H54 (cell line): Measurements from ENCODE around the gene DCAF6.
A peak's percentile ranks its signal among the peaks of the same experiment; 100 is the strongest.
"Not testable (repeated sequence)": the region's sequence is repeated elsewhere in the genome, so short reads cannot be mapped to it uniquely, and the experiment has no call there.

Experiments used
- DNase-seq: peaks from one replicate; pipeline ENCODE4 v3.0.0; 2011; ENCODE audit warnings: low spot score, mixed read lengths; ENCODE audit not compliant: insufficient read length
- FAIRE-seq: peaks from 3 replicates; lab custom pipeline; 2011; peaks lifted over from hg19 to GRCh38; lab: Jason Lieb, UNC
- POLR2A ChIP-seq: IDR thresholded peaks from 2 replicates; pipeline ENCODE4 v1.6.1; 2011; ENCODE audit warnings: low read depth, mild to moderate bottlenecking, low read length

Gene DCAF6

DNA sequence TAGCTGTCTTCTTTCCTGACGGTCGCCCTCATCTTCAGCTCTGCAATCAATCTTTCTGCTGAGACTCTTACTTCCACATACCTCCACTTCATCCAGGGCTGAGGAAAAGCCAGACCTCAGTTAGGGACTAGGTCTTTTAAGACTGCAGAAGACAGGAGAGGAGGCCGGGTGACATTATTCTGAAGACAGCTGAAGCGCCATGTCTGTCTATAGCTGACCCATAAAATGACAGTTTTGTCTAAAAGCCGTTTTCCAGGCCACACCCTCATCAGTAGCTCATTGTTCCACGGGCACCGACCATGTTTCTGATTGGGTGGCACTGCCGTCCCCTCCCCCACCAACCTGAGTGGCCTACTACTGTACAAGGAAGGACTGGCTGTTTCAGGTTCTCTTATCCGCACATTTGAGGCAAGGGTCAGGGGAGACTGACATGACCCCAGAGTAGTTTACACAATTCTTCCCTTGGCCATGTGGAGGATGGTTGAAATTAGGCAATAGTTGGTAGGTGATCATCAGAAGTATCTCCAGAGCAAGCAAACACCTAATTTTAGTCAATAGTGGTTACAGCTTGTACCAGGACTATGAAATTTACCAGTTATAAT is 22.5 kb upstream of the DCAF6 start, which contains the start of gene ADCY10:
Gene ADCY10 (minus strand): TSS at position 240 of the 602 bp plus-strand sequence. CDS start 8,994 bp downstream, outside the sequence.
- FAIRE-seq (no peak), DNase-seq (no peak)
- no peak for TF ChIP-seq POLR2A

DNA sequence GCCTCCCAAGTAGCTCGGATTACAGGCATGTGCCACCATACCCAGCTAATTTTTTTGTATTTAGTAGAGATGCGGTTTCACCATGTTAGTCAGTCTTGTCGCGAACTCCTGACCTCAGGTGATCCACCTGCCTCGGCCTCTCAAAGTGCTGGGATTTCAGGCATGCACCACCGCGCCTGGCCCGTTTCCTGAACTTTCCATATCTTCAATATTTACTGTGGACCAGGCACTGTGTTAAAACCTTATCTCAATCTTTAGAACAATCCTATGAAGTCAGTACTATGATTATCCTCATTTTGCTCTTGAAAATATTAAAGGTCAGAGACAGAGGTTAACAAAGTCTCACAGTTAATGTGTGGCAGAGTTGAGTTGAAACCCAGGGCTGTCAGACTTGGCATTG is 20.9 kb upstream of the DCAF6 start:
- no peak for TF ChIP-seq POLR2A
- no peak for FAIRE-seq

DNA sequence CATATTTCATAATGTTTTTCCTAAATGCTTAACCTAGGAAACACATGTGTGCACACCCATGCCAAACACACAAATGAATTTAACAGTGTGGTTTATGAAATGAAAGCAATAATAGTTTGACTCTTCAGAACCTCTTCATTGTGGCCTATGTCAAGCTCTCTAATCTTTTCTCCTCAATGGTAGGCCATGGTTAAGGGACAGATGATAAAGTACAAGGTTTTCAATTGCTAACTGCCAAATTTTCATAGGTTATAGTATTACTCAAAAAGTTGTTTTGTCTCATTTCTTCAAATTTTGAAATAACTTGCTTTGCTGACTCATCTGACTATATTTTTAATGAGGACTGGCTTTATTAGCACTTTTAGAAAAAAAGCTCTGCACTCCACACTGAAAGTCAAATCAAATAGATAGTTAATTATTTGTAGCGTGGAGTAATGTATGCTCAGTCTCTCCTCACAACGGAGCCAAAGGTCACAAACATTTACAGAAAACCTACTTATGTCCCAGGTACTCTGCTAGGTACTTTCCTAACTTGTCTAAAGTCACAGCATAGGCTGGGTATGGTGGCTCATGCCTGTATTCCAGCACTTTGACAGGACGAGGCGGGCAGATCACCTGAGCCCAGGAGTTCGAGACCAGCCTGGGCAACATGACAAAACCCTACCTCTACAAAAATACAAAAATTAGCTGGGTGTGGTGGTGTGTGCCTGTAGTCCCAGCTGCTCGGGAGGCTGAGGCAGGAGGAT is 19.5 kb upstream of the DCAF6 start:
- no peak for FAIRE-seq

More for the DNA sequence above, 20.9 kb upstream of the DCAF6 start:
- no peak for DNase-seq

DNA sequence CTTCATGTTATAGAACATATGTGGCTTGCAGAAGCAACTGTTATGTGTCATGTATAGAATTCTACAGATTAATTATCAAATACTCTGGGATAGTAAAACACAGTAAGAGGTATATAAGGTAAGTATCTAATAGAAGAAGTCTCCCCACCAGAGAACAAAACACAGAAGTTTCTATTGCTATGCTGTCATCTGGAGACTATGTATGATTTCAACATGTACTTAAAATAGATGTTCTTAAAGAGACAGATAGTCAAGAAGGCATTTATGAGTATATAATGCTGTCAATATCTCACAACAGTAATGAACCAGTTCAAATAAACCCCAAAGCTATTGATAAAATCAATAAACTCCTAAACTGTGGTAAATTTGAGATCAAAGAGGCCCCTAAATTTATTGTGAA is 14.5 kb upstream of the DCAF6 start:
- no peak for TF ChIP-seq POLR2A
- FAIRE-seq, result no peak
- no peak for DNase-seq

More for the DNA sequence above, 19.5 kb upstream of the DCAF6 start:
- no peak for TF ChIP-seq POLR2A
- DNase-seq, result no peak

DNA sequence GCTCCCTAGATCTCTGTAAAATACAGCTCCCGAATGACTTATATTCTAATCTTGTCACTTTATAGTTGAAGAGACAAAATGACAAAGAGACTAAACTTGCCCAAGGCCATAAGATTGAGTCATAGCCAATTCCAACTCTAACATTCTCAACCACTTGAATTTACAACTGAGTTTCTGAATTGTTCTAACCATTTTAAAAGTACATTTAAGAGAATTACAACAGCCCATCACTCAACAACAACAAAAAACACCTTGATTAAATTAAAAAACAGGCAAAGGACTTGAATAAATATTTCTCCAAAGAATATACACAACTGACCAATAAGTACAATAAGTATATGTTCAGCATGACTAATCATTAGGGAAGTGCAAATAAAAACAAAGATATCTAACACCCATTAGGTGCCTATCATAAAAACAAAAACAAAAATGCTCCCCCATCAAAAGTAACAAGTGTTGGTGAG is 13.8 kb upstream of the DCAF6 start:
- DNase-seq, result no peak
- no peak for TF ChIP-seq POLR2A
- FAIRE-seq, result peak; percentile 65

DNA sequence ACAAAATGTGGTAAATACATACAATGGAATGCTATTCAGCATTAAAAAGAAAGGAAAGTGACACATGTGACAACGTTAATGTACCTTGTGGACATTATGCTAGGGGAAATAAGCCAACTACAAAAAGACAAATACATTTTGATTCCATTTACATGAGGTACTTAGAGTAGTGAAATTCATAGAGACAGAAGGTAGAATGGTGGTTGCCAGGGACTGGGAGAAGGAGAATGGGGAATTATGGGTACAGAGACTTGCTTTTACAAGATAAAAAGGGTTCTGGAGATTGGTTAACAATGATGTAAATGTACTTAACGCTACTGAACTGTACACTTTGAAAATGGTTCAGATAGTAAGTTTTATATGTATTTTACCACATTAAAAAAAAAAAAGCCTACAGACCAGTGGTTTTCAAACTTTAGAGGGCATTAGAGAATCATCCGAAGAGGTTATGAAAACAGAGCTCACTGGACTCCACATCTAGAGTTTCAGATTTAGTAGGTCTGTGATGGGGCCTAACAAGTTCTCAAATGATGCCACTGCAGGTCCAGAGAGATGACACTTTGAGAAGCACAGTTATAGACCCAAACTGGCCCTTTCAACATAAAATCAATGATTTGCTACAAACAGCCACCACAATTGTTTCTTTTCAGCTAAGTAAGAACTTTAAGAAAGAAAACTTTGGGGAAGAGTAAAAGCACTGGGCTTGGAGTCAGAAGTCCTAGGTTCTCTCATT is 13.0 kb upstream of the DCAF6 start:
- FAIRE-seq, result peak; percentile 48
- no peak for TF ChIP-seq POLR2A
- no peak for DNase-seq

DNA sequence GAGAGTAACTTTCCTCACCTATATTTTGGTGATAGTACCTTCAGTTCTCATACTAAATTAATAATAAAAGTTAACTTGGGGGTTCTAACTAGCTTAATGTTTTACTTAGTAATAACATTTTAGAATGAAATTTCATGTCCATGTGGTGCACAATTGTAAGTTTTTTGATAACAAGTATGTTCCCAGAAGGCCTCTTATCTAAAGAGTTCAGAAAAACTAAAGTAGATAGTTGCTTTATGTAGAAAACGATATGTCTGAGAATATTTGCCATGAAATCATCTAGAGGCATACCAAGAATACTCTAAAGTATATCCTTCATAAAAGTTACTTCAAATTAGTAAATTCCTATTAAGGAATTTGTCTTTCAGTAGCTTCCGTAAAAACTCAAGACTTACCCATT is 12.4 kb upstream of the DCAF6 start:
- TF ChIP-seq POLR2A, result no peak
- FAIRE-seq (no peak), DNase-seq (no peak)

DNA sequence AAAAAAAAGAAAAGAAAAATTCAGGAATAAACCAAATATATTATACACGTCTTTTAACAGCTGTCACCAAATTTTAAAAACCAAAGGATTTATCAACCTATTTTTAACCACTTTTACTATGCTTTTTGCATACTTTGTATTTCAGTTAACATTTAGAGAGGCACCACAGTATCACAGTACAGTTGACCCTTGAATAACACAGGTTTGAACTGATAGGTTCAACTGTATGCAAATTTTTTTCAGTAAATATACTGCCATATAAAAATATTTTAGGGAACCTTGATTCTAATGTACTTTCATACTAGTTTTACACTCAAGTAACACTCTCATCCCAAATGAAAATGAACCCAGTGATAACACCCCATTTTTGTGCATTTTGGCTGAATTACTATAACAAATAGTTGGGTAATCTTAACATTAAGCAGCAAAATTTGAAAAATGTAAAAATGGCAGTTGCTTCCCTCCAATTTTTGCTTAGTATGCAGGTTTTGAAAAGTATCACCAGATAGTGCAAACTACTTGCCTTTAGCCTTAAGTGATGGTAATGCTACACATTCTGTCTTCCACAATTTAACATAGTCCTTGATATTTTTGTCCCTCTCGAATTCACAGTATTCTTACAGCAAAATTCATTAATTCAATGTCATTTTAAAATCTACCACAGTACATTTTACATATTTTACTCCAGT is 11.8 kb upstream of the DCAF6 start:
- DNase-seq, result no peak
- TF ChIP-seq POLR2A, result no peak
- FAIRE-seq, result peak; percentile 33

DNA sequence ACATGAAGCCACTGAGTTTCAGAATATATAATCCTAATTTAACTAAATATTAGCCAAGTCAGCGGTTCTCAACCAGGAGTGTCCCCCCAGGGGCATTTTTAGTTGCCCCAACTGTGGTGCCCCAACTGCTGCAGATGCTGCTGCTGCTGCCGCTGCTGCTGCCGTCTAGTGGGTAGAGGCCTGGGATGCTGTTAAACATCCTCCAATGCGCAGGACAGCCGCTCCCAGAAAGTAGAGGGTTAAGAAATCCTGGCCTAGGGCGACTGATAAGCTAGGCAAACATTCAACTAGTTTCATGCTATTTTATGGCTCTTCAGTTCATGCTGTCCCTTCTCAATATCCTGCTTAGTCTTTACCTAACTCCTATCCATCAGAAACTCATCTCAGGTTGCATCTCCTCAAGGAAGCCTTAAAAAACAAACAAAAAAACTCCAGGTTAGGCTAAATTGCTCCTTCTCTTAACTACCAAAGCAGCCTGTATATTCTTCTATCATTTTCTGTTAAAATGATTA is 9.9 kb upstream of the DCAF6 start:
- FAIRE-seq, result no peak
- TF ChIP-seq POLR2A, result no peak
- no peak for DNase-seq

DNA sequence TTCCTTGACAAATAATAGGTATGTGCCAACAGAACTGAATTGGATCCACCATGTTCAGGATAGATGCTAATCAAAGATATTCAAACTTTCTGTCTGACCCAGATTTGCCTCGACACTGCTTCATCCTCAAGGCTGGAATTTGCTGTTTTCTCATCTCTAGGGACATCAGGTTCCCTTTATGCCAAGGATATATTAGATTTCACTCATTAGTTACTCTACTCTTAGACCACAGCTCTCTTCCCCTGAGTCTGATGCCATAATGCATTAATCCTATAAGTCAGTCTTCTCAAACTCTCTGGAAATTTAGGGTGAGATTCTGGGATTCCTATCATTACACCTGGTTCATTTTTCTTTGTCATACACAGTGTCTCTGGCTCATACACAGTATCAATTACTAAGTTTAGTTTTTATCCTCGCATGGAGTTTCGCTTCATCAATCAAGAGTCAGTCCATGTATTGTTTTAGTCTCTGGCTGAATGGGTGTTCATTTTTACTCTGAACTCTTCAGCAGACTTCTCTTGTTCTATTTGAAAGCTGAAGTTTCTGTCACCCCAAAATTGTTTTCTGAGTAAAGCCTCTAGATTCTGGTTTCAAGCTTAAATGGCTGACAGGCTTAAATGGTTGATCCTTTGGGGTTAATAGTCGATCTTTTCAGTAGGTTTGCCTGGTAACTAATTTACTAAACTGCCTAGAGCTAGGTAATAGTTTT is 9.3 kb upstream of the DCAF6 start:
- DNase-seq (no peak), FAIRE-seq (peak; percentile 50)
- no peak for TF ChIP-seq POLR2A

DNA sequence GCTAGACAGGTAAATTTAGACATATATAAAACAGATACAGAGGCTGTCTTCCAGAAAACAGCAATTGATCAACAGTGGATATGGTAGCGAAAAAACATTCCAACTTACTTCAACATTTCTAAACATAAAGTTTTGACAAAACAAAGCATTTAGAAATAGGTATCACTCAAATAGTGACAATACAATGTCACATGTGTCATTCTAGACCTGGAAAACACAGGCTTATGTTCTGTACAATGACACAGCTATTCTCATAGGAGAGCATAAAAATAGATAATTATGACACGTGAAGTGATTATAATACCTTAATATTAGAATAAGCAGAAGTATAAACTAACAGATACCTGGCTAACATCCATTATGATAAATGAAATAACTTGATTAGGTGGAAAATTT is 8.0 kb upstream of the DCAF6 start:
- no peak for TF ChIP-seq POLR2A
- DNase-seq, result no peak
- no peak for FAIRE-seq

DNA sequence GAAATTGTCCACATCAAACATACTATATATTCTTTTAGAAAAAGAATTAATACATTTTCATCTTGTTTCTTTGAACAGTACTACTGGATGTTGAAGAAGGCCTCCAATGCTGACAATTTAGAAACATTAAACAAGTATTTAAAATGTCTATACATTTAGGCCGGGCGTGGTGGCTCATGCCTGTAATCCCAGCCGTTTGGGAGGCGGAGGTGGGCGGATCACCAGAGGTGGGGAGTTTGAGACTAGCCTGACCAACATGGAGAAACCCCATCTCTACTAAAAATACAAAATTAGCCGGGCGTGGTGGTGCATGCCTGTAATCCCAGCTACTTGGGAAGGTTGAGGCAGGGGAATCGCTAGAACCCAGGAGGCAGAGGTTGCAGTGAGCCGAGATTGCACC is 7.6 kb upstream of the DCAF6 start:
- FAIRE-seq, DNase-seq: not testable (repeated sequence)

DNA sequence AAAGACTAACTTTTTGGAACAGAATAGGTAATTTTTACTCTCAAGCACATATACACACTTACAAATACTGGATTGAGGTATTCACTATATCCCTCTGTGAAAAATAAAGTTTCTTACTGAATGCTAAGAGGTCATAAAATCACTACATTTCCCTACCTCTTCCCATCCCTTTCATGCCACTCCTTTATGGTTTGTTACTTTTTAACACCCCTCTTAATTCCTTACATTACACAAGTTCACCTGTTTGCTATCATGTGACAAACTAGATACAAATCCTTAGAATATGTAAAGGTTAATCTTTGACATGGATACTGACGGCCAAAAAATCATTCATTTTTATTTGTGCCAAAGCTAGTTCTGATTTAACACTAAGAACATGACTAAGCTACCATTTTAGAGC is 6.8 kb upstream of the DCAF6 start:
- no peak for TF ChIP-seq POLR2A
- no peak for FAIRE-seq
- no peak for DNase-seq
